ENCODE results near the gene ESF1.

GRCh38 chr20:13683833-13684232 is 100.9 kb downstream of the ESF1 start:
- TF ChIP-seq, protein P1, sequence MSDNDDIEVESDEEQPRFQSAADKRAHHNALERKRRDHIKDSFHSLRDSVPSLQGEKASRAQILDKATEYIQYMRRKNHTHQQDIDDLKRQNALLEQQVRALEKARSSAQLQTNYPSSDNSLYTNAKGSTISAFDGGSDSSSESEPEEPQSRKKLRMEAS (IDR thresholded peaks at IDR 0.05; ENCODE audit: low read depth, low read length), result no peak
- TF ChIP-seq, protein P2, sequence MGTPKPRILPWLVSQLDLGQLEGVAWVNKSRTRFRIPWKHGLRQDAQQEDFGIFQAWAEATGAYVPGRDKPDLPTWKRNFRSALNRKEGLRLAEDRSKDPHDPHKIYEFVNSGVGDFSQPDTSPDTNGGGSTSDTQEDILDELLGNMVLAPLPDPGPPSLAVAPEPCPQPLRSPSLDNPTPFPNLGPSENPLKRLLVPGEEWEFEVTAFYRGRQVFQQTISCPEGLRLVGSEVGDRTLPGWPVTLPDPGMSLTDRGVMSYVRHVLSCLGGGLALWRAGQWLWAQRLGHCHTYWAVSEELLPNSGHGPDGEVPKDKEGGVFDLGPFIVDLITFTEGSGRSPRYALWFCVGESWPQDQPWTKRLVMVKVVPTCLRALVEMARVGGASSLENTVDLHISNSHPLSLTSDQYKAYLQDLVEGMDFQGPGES (IDR thresholded peaks at IDR 0.05), result no peak
- TF ChIP-seq STAT1 (conservative IDR thresholded peaks at IDR 0.05), result no peak
- TF ChIP-seq ZNF217 (IDR thresholded peaks at IDR 0.05), result no peak
- no peak for TF ChIP-seq NR2C2 (IDR thresholded peaks at IDR 0.05; ENCODE audit: borderline replicate concordance, control insufficient read depth, insufficient read length, low read depth)
- TF ChIP-seq, protein P3, sequence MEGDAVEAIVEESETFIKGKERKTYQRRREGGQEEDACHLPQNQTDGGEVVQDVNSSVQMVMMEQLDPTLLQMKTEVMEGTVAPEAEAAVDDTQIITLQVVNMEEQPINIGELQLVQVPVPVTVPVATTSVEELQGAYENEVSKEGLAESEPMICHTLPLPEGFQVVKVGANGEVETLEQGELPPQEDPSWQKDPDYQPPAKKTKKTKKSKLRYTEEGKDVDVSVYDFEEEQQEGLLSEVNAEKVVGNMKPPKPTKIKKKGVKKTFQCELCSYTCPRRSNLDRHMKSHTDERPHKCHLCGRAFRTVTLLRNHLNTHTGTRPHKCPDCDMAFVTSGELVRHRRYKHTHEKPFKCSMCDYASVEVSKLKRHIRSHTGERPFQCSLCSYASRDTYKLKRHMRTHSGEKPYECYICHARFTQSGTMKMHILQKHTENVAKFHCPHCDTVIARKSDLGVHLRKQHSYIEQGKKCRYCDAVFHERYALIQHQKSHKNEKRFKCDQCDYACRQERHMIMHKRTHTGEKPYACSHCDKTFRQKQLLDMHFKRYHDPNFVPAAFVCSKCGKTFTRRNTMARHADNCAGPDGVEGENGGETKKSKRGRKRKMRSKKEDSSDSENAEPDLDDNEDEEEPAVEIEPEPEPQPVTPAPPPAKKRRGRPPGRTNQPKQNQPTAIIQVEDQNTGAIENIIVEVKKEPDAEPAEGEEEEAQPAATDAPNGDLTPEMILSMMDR (IDR thresholded peaks at IDR 0.05 in 2 of 3, conservative IDR thresholded peaks at IDR 0.05 in 1 of 3; ENCODE audit: control insufficient read depth in 2 of 3, extremely low read depth in 1 of 3, insufficient read depth in 1 of 3, low read depth in 3 of 3, low read length in 3 of 3), result no peak
- TF ChIP-seq ZBED1 (IDR thresholded peaks at IDR 0.05; ENCODE audit: borderline replicate concordance), result no peak
- TF ChIP-seq, protein P4, sequence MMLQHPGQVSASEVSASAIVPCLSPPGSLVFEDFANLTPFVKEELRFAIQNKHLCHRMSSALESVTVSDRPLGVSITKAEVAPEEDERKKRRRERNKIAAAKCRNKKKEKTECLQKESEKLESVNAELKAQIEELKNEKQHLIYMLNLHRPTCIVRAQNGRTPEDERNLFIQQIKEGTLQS (IDR thresholded peaks at IDR 0.05; ENCODE audit: borderline replicate concordance, extremely low read depth, low read depth, low read length), result no peak
- TF ChIP-seq ZBTB11 (CRISPR knock-in tag; IDR thresholded peaks at IDR 0.05), result no peak
- no peak for TF ChIP-seq MXI1 (IDR thresholded peaks at IDR 0.05; ENCODE audit: low read depth, low read length)
- TF ChIP-seq NFXL1 (IDR thresholded peaks at IDR 0.05; ENCODE audit: borderline replicate concordance), result no peak
- TF ChIP-seq EGR1 (IDR thresholded peaks at IDR 0.05; ENCODE audit: borderline replicate concordance in 1 of 2, low read depth in 2 of 2, low read length in 2 of 2), result no peak
- no peak for TF ChIP-seq TAF1 (IDR thresholded peaks at IDR 0.05; ENCODE audit: borderline replicate concordance, low read depth, low read length)

All from GM12878 (cell line).